ENCODE data around the gene PIK3CA. TPM values are rescaled to one million over a fixed set of nuclear protein-coding genes. Genes with fewer than 3 reads are reported as not detected.
A peak's percentile ranks its signal among the peaks of the same experiment; 100 is the strongest.

PIK3CA gene
- total and polyA plus RNA-seq, 2 experiments from 2014 or later, result 8.3 to 22.5 TPM

GRCh38 chr3:179177611-179178010 is 29.5 kb downstream of the PIK3CA start:
- no peaks in the 10 kb centered on the region for H3K9me3 ChIP-seq (ENCODE audit: low read depth)
- TF ChIP-seq EZH2 (IDR thresholded peaks at IDR 0.05; ENCODE audit: insufficient read depth, poor library complexity, severe bottlenecking) (no peak), EZH2phosphoT487 (IDR thresholded peaks at IDR 0.05; ENCODE audit: insufficient read depth, low read depth) (no peak)
- H2AFZ ChIP-seq, result no peak overlapping the region
- no peak for DNase-seq
- H3K4me1 ChIP-seq (ENCODE audit: insufficient read depth), result peaks cover 40% of the 10 kb centered on the region
- no peak overlapping the region for H3K9ac ChIP-seq
- H3K4me2 ChIP-seq (ENCODE audit: unreplicated experiment), result no peak overlapping the region
- no peaks in the 10 kb centered on the region for H3K9me2 ChIP-seq (ENCODE audit: insufficient read depth)
- in situ Hi-C loops (cut with MboI), result no loop called here
- H4K20me1 ChIP-seq (ENCODE audit: insufficient read depth), result peaks cover 8% of the 10 kb centered on the region; the same call in 1 of the 2 replicates
- no peak overlapping the region for H3K27ac ChIP-seq
- peaks cover 96% of the 10 kb centered on the region for H3K79me2 ChIP-seq (ENCODE audit: insufficient read depth)
- H3K27me3 ChIP-seq (replicated peaks; ENCODE audit: insufficient read depth), result no peaks in the 10 kb centered on the region
- H3F3A ChIP-seq (ENCODE audit: insufficient read depth), result peaks cover 40% of the 10 kb centered on the region
- H3K4me3 ChIP-seq, result no peak overlapping the region
- H3K36me3 ChIP-seq (ENCODE audit: low read depth), result no peaks in the 10 kb centered on the region

GRCh38 chr3:179179256-179179655 is 31.1 kb downstream of the PIK3CA start:
- no peak overlapping the region for H3K4me2 ChIP-seq (ENCODE audit: unreplicated experiment)
- H3K79me2 ChIP-seq (ENCODE audit: insufficient read depth), result peaks cover 97% of the 10 kb centered on the region
- peaks cover 40% of the 10 kb centered on the region for H3F3A ChIP-seq (ENCODE audit: insufficient read depth)
- H2AFZ ChIP-seq, result no peak overlapping the region
- no peak for DNase-seq
- no peak overlapping the region for H3K4me3 ChIP-seq
- in situ Hi-C loops (cut with MboI), result no loop called here
- H3K9me2 ChIP-seq (ENCODE audit: insufficient read depth), result no peaks in the 10 kb centered on the region
- no peak overlapping the region for H3K27ac ChIP-seq
- H3K9ac ChIP-seq, result no peak overlapping the region
- 62 to 66% methylated on average over 2 of the region's 2 CpGs for WGBS, 2 experiments (ENCODE audit: low coverage in 1 of 2, low lambda C conversion rate in 2 of 2, missing lambda C conversion rate in 2 of 2)
- TF ChIP-seq EZH2phosphoT487 (IDR thresholded peaks at IDR 0.05; ENCODE audit: insufficient read depth, low read depth), result no peak
- H3K4me1 ChIP-seq (ENCODE audit: insufficient read depth), result peaks cover 48% of the 10 kb centered on the region
- H3K36me3 ChIP-seq (ENCODE audit: low read depth), result no peaks in the 10 kb centered on the region
- H3K9me3 ChIP-seq (ENCODE audit: low read depth), result no peaks in the 10 kb centered on the region
- peaks cover 13% of the 10 kb centered on the region; the same call in 1 of the 2 replicates for H4K20me1 ChIP-seq (ENCODE audit: insufficient read depth)
- no peaks in the 10 kb centered on the region for H3K27me3 ChIP-seq (replicated peaks; ENCODE audit: insufficient read depth)

DNA sequence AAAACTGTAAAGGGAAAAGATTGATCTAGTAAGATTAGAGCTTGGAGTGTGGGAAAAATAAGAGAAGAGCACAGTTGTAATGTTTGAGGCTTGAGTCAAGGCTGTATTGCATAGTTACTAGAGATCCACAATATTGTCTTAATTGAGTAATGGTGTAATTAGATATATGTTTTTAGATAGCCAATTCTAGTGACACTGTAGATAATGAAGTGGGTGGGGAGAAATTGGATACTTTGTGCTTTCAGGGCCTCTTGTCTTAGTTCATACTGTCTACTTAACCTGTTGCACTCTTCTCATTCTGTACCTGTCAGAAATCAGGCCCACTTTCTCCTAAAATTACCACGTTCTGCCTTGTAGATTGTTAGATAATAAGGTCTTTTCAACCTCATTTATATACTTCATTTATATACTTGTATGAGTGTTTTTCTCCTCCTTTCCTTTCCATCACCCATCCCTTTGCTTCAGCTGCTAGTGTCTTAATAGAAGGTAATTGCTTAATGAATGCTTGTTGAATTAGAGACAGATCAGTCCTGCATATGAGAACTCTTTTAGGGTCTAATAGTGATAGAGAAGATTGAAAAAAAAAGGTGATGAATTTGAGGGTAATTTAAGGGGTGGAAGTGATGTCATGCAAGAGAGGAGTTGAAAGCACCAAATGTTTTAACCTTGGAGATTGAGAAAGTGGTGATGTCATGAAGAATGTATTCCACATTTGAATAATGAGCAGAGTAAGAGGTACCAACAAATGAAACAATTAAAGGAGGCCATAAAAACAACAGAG is 32.0 kb downstream of the PIK3CA start:
- no peak overlapping the region for H3K9ac ChIP-seq
- H3K27ac ChIP-seq, result peak overlapping the region; percentile 42; the same call in 1 of the 2 replicates
- TF ChIP-seq EZH2phosphoT487 (IDR thresholded peaks at IDR 0.05; ENCODE audit: insufficient read depth, low read depth) (no peak), EZH2 (IDR thresholded peaks at IDR 0.05; ENCODE audit: insufficient read depth, poor library complexity, severe bottlenecking) (no peak)
- WGBS, 2 experiments (ENCODE audit: low coverage in 1 of 2, low lambda C conversion rate in 2 of 2, missing lambda C conversion rate in 2 of 2), result 53 to 62% methylated on average over 1 of the region's 1 CpG
- peak; percentile 54 for DNase-seq
- no peaks in the 10 kb centered on the region for H3K9me3 ChIP-seq (ENCODE audit: low read depth)
- H2AFZ ChIP-seq, result no peak overlapping the region
- H3K79me2 ChIP-seq (ENCODE audit: insufficient read depth), result peaks cover 99% of the 10 kb centered on the region
- H3K4me3 ChIP-seq, result no peak overlapping the region
- H3K4me1 ChIP-seq (ENCODE audit: insufficient read depth), result peaks cover 45% of the 10 kb centered on the region
- no peaks in the 10 kb centered on the region for H3K27me3 ChIP-seq (replicated peaks; ENCODE audit: insufficient read depth)
- H3F3A ChIP-seq (ENCODE audit: insufficient read depth), result peaks cover 32% of the 10 kb centered on the region
- H3K4me2 ChIP-seq (ENCODE audit: unreplicated experiment), result peak overlapping the region; percentile 9
- H3K36me3 ChIP-seq (ENCODE audit: low read depth), result no peaks in the 10 kb centered on the region
- peaks cover 13% of the 10 kb centered on the region; the same call in 1 of the 2 replicates for H4K20me1 ChIP-seq (ENCODE audit: insufficient read depth)
- H3K9me2 ChIP-seq (ENCODE audit: insufficient read depth), result no peaks in the 10 kb centered on the region
- in situ Hi-C loops (cut with MboI), result no loop called here

- Histone ChIP-seq H3K9me3 (ENCODE audit: low read depth) (no peaks in the 10 kb centered on the region), H3K4me1 (ENCODE audit: insufficient read depth) (peaks cover 38% of the 10 kb centered on the region), H3K9me2 (ENCODE audit: insufficient read depth) (no peaks in the 10 kb centered on the region), H3K9ac (no peak overlapping the region), H3K79me2 (ENCODE audit: insufficient read depth) (peaks cover 99% of the 10 kb centered on the region), H3K36me3 (ENCODE audit: low read depth) (no peaks in the 10 kb centered on the region), H2AFZ (no peak overlapping the region), H3K27me3 (replicated peaks; ENCODE audit: insufficient read depth) (no peaks in the 10 kb centered on the region), H3K27ac (peak overlapping the region; percentile 42), H3K4me2 (ENCODE audit: unreplicated experiment) (peak overlapping the region; percentile 9), H4K20me1 (ENCODE audit: insufficient read depth) (peaks cover 13% of the 10 kb centered on the region; the same call in 1 of the 2 replicates), H3K4me3 (peak overlapping the region; percentile 6; the same call in 1 of the 2 replicates), H3F3A (ENCODE audit: insufficient read depth) (peaks cover 25% of the 10 kb centered on the region)
- WGBS, 2 experiments (ENCODE audit: low coverage in 1 of 2, low lambda C conversion rate in 2 of 2, missing lambda C conversion rate in 2 of 2), result 0 to 5% methylated on average over 1 of the region's 1 CpG
- TF ChIP-seq EZH2phosphoT487 (IDR thresholded peaks at IDR 0.05; ENCODE audit: insufficient read depth, low read depth), result no peak
- no peak for TF ChIP-seq EZH2 (IDR thresholded peaks at IDR 0.05; ENCODE audit: insufficient read depth, poor library complexity, severe bottlenecking)
- peak; percentile 72 for DNase-seq
- in situ Hi-C loops (cut with MboI), result no loop called here
Observed at GRCh38 chr3:179181021-179181472, 32.9 kb downstream of the PIK3CA start.

Measured in GM23248 (cell line).